ENCODE results near the gene PIK3CA. TPM values are rescaled to one million over a fixed set of nuclear protein-coding genes. Genes with fewer than 3 reads are reported as not detected.
"Not testable (repeated sequence)": the region's sequence is repeated elsewhere in the genome, so short reads cannot be mapped to it uniquely, and the experiment has no call there.

Gene PIK3CA
- total RNA-seq, 1 donor from 2014 or later: 20.1 TPM

DNA sequence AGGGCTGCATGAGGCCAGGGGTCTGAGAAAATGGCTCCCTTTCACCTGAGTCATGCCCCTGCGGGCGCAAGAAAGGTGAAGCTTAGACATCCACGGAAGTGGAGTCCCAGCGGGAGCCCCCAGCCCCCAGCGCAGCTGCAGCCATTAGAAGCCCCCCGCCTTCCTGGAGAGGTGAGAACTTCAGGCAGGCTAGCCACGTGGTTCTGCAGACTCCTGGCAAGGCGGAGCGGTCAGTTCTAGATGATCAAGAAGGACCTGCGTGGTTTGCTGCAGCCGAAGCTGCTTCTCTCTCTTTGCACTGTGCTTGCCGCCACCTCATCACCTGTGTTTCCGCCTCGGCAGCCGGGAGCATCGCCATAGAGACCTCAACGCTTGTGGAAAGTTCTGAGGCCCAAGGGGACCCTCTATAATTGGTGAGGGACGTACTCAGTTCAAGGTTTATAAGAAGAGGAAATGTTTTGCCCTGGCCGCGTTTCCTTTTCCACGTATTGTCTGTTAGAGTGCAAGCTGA is 118.6 kb downstream of the PIK3CA start:
- no peaks in the 10 kb centered on the region for H3K27me3 ChIP-seq
- no peaks in the 10 kb centered on the region for H3K36me3 ChIP-seq
- H3K9me3 ChIP-seq: no peaks in the 10 kb centered on the region
- no peak overlapping the region for H3K4me3 ChIP-seq
- H3K27ac ChIP-seq: no peak overlapping the region
- TF ChIP-seq POLR2A (IDR thresholded peaks at IDR 0.05): no peak
- peak in 1 of 2 donors; percentile 10 for TF ChIP-seq POLR2AphosphoS5 (IDR thresholded peaks at IDR 0.05; ENCODE audit: insufficient read depth in 1 of 2, low read depth in 1 of 2)
- intact Hi-C loops (cut with DNase I): no loop called here
- no peak for DNase-seq (ENCODE audit: extremely low spot score in 2 of 2)
- no peaks in the 10 kb centered on the region for H3K4me1 ChIP-seq

DNA sequence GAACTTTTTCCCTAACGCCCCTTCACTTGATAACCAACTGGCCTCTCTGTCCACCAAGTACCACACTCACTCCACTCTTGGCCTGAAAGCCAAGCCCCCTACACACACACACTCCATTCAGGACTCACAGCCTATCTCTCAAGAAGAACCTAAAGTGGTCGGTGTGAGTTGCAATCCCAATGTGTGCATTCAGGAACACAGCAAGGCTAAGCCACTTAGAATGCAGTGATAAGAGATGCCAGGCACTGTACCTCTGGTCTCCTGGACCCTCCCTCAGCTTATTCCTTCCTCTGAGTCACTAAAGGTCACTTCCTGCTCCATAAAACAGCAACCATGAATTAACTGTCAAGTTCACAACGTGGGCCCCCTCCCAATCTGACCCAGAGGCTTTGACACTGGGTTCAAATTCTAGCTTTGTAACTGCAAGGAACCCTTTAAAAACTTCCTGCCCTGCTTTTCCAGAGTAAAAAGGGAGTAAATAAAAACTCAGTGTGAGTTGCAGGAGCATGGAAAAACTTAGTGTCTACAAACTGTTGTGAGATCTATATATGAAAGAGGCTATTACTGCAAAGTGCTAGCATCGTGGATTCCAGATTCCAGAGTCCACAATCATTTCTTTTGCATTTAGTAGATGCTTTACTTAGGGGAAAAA is 120.4 kb downstream of the PIK3CA start:
- TF ChIP-seq, protein P1, sequence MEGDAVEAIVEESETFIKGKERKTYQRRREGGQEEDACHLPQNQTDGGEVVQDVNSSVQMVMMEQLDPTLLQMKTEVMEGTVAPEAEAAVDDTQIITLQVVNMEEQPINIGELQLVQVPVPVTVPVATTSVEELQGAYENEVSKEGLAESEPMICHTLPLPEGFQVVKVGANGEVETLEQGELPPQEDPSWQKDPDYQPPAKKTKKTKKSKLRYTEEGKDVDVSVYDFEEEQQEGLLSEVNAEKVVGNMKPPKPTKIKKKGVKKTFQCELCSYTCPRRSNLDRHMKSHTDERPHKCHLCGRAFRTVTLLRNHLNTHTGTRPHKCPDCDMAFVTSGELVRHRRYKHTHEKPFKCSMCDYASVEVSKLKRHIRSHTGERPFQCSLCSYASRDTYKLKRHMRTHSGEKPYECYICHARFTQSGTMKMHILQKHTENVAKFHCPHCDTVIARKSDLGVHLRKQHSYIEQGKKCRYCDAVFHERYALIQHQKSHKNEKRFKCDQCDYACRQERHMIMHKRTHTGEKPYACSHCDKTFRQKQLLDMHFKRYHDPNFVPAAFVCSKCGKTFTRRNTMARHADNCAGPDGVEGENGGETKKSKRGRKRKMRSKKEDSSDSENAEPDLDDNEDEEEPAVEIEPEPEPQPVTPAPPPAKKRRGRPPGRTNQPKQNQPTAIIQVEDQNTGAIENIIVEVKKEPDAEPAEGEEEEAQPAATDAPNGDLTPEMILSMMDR (IDR thresholded peaks at IDR 0.05): no peak
- TF ChIP-seq POLR2AphosphoS5 (IDR thresholded peaks at IDR 0.05; ENCODE audit: insufficient read depth in 1 of 2, low read depth in 1 of 2): no peak
- Histone ChIP-seq H3K36me3 (no peaks in the 10 kb centered on the region), H3K27ac (no peak overlapping the region), H3K4me3 (no peak overlapping the region), H3K4me1 (no peaks in the 10 kb centered on the region), H3K9me3 (no peaks in the 10 kb centered on the region), H3K27me3 (no peaks in the 10 kb centered on the region)
- intact Hi-C loops (cut with DNase I): no loop called here
- DNase-seq (ENCODE audit: extremely low spot score in 2 of 2): no peak

DNA sequence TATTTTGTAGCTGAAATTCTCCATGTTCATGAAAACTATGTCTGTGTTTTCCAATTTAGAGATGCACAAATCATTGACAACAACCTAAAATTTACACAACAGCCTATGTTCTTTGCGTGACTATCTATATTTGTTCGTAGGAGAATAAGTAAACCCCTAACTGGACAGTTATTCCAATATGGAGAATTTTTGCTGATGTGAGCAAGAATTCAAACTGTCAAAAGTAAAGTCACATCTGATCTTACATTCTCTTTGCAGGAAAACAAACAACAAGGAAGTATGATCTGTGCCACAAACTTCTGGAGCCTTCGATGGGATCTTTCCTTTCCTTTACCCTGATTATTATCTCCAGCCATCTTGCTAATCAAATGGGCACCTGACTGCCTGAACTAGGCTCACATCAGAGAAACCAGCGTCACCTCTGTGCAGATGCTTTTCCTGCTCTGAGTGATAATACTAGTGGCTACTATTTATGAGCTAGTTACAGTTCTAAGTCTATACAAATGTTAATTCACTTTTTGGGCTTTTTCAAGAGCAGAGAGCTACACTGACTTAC is 121.1 kb downstream of the PIK3CA start:
- H3K36me3 ChIP-seq: no peaks in the 10 kb centered on the region
- no peaks in the 10 kb centered on the region for H3K4me1 ChIP-seq
- no peak overlapping the region for H3K4me3 ChIP-seq
- H3K9me3 ChIP-seq: no peaks in the 10 kb centered on the region
- no peak for TF ChIP-seq POLR2A (IDR thresholded peaks at IDR 0.05)
- DNase-seq (ENCODE audit: extremely low spot score in 2 of 2): no peak
- no peak overlapping the region for H3K27ac ChIP-seq
- intact Hi-C loops (cut with DNase I): no loop called here
- no peaks in the 10 kb centered on the region for H3K27me3 ChIP-seq

DNA sequence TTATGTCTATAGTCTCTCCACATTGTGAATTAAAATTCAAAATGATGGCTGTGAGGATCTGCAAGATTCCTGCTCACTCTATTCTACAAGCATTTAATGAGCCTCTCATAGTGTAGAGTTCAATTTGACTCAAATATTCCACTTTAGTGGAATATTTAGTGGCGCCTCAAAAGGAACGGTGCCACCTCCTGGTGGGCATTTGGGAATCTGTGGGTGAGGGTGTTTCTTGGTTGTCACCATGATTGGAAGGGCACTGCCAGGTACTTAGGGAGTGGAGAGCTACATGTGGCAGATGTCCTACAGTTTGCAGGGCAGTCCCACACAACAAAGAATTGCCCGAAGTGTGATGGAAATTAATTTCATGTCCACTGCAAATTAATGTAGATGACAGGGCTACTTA is 124.2 kb downstream of the PIK3CA start:
- H3K27me3 ChIP-seq: no peaks in the 10 kb centered on the region
- H3K4me3 ChIP-seq: no peak overlapping the region
- DNase-seq (ENCODE audit: extremely low spot score in 2 of 2): no peak
- TF ChIP-seq POLR2AphosphoS5 (IDR thresholded peaks at IDR 0.05; ENCODE audit: insufficient read depth in 1 of 2, low read depth in 1 of 2) (no peak), POLR2A (IDR thresholded peaks at IDR 0.05) (no peak)
- TF ChIP-seq, protein P1 (IDR thresholded peaks at IDR 0.05): no peak
- intact Hi-C loops (cut with DNase I): no loop called here
- H3K4me1 ChIP-seq: no peaks in the 10 kb centered on the region
- H3K27ac ChIP-seq: no peak overlapping the region
- no peaks in the 10 kb centered on the region for H3K9me3 ChIP-seq
- no peaks in the 10 kb centered on the region for H3K36me3 ChIP-seq

DNA sequence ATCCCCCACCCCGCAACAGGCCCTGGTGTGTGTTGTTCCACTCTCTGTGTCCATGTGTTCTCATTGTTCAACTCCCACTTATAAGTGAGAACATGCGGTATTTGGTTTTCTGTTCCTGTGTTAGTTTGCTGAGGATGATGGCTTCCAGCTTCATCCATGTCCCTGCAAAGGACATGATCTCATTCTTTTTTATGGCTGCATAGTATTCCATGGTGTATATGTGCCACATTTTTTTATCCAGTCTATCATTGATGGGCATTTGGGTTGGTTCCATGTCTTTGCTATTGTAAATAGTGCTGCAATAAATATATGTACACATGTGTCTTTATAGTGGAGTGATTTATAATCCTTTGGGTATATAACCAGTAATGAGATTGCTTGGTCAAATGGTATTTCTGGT is 126.3 kb downstream of the PIK3CA start:
- H3K27me3 ChIP-seq; H3K9me3 ChIP-seq; DNase-seq (ENCODE audit: extremely low spot score in 2 of 2); intact Hi-C loops (cut with DNase I); H3K27ac ChIP-seq; H3K36me3 ChIP-seq; H3K4me3 ChIP-seq; H3K4me1 ChIP-seq: not testable (repeated sequence)

DNA sequence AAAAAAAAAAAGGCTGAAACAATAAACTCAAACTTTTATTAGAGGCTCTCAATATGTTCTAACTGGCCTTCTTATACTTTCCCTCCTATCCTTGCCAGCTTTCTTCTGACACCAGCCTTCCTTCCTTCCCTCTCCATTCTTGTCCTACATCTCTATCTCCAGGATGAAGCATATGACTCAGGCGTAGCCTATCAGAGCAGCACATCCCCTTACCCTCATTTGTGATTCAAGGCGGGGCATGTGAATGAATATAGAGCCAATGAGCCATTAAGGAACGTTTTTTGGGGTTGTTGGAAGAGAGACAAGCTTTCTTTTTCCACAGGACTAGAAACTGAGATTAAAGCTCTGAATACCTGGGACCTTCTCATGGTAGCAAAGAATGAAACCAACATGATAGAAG is 127.8 kb downstream of the PIK3CA start:
- Histone ChIP-seq H3K27ac (no peak overlapping the region), H3K4me3 (no peak overlapping the region), H3K36me3 (no peaks in the 10 kb centered on the region), H3K4me1 (no peaks in the 10 kb centered on the region), H3K27me3 (no peaks in the 10 kb centered on the region), H3K9me3 (no peaks in the 10 kb centered on the region)
- DNase-seq (ENCODE audit: extremely low spot score in 2 of 2): no peak
- intact Hi-C loops (cut with DNase I): no loop called here
- TF ChIP-seq POLR2A (IDR thresholded peaks at IDR 0.05) (no peak), POLR2AphosphoS5 (IDR thresholded peaks at IDR 0.05; ENCODE audit: insufficient read depth in 1 of 2, low read depth in 1 of 2) (no peak)
- TF ChIP-seq, protein P1 (IDR thresholded peaks at IDR 0.05): no peak

Measured in vagina (tissue), 2 donors.